ENCODE measurements around the gene AGAP5.
"Not testable (repeated sequence)": the region's sequence is repeated elsewhere in the genome, so short reads cannot be mapped to it uniquely, and the experiment has no call there.

The AGAP5 gene

GRCh38 chr10:73695302-73695701, 2.6 kb downstream of the AGAP5 start:
- H3K9me3 Mint-ChIP-seq; H3K4me3 Mint-ChIP-seq; H3K36me3 Mint-ChIP-seq (ENCODE audit: low read depth); ATAC-seq; DNase-seq; H3K27me3 Mint-ChIP-seq; H3K4me1 Mint-ChIP-seq; H3K27ac Mint-ChIP-seq: not testable (repeated sequence)

DNA sequence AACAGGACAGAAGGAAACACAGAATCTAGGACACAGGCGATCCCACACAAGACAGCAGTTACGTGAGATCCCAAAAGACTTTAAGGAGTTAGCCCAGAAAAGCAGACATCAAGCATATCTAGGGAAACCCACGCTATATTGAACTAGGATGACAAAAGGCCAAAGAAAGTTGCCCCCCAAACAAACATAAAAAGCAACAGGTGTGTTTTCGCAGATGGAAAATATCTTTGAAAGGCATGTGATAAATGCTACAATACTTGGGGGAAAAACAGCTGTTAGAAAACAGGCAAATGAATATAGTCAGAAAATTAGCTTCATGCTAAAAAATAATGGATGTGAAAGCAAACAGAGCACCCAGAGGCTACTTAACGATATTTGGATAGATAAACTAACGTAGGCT, 7.2 kb downstream of the AGAP5 start:
- not testable (repeated sequence) for ATAC-seq, H3K27me3 Mint-ChIP-seq, H3K27ac Mint-ChIP-seq, H3K4me1 Mint-ChIP-seq, DNase-seq, H3K9me3 Mint-ChIP-seq, H3K4me3 Mint-ChIP-seq
- H3K36me3 Mint-ChIP-seq (ENCODE audit: low read depth): peaks cover 11% of the 10 kb centered on the region

- not testable (repeated sequence) for H3K27me3 Mint-ChIP-seq, H3K4me3 Mint-ChIP-seq, DNase-seq, H3K27ac Mint-ChIP-seq, ATAC-seq, H3K9me3 Mint-ChIP-seq, H3K4me1 Mint-ChIP-seq
- H3K36me3 Mint-ChIP-seq (ENCODE audit: low read depth): peaks cover 12% of the 10 kb centered on the region
Measured at GRCh38 chr10:73689596-73689995, 8.3 kb downstream of the AGAP5 start.

DNA sequence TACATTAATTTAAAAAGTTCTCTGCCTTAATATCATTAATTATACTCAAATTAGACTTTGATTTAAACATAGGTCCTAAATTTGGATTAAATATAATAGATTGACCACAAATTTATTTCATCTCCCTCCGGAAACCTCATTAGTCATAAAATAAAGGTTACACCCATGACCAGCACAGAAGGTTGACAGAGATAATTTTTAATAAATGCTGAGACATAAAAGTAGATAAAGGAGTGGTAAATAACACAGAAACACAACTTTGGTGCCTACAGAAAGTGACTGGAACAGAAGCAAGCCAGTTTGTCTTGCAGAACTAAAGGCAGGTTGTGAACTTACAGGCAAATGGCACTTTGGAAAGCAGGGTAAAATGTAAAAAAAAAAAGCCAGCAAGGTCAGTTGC, 10.3 kb downstream of the AGAP5 start:
- ATAC-seq, H3K27me3 Mint-ChIP-seq, DNase-seq, H3K4me3 Mint-ChIP-seq, H3K4me1 Mint-ChIP-seq, H3K27ac Mint-ChIP-seq, H3K9me3 Mint-ChIP-seq: not testable (repeated sequence)
- peaks cover 12% of the 10 kb centered on the region for H3K36me3 Mint-ChIP-seq (ENCODE audit: low read depth)

DNA sequence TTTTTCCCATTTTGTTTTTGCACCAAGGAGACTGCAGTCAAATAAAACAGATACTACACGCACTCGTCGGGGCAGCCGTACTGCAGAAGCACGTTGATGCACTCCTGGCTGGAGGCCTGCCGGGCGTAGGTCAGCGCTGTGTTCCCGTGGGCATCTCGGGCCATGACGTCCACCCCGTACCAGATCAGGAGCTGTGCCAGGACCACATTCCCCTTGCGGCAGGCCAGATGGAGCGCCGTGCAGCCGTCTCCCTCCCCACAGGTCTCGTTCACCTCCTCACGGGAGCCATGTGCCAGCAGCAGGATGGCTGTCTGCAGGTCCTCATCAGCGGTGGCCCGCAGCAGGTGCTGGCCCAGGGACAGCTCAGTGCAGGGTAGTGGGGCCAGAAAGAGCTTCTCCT, 23.4 kb downstream of the AGAP5 start:
- H3K4me3 Mint-ChIP-seq; H3K9me3 Mint-ChIP-seq; DNase-seq; H3K4me1 Mint-ChIP-seq; H3K36me3 Mint-ChIP-seq (ENCODE audit: low read depth); H3K27ac Mint-ChIP-seq; H3K27me3 Mint-ChIP-seq; ATAC-seq: not testable (repeated sequence)

- not testable (repeated sequence) for ATAC-seq; H3K9me3 Mint-ChIP-seq; H3K4me1 Mint-ChIP-seq; DNase-seq; H3K27ac Mint-ChIP-seq; H3K27me3 Mint-ChIP-seq; H3K4me3 Mint-ChIP-seq; H3K36me3 Mint-ChIP-seq (ENCODE audit: low read depth)
Measured at GRCh38 chr10:73668378-73668777, 29.5 kb downstream of the AGAP5 start.

DNA sequence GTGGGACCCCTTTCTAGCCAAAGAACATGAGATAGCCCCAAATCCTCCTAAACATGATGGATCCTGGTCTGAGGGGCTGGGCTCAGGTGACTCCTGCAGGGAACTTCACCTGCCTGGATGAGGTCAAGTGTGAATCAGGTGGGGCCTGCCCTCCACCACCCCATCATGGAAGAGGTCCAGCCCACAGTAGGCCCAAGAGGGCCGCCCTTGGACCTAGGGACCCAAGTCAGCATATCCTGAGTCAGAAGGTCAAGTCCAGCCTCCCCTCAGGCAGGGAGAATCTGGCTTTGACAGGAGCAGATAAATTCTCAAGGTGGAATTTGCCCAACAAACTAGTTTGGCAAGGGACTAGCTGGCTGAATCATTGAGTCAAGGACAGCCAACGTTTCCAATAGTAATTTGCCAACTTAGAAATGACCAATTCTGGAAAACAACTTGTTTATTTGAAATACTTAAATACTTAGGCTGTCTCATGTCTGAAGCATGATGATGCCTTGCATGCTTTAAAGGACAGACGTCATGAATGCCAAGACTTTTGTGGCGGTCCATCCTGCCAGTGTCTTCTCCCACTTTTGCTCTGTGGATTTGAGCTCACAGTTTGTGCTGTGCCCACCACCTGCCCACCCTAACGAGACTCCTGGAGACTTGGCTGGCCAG, 31.6 kb downstream of the AGAP5 start:
- not testable (repeated sequence) for H3K4me1 Mint-ChIP-seq; H3K27ac Mint-ChIP-seq; H3K27me3 Mint-ChIP-seq; ATAC-seq; H3K36me3 Mint-ChIP-seq (ENCODE audit: low read depth); H3K4me3 Mint-ChIP-seq; DNase-seq; H3K9me3 Mint-ChIP-seq

GRCh38 chr10:73665581-73665980, 32.3 kb downstream of the AGAP5 start:
- H3K4me1 Mint-ChIP-seq; H3K4me3 Mint-ChIP-seq; H3K36me3 Mint-ChIP-seq (ENCODE audit: low read depth); H3K27me3 Mint-ChIP-seq; H3K27ac Mint-ChIP-seq; DNase-seq; H3K9me3 Mint-ChIP-seq; ATAC-seq: not testable (repeated sequence)

DNA sequence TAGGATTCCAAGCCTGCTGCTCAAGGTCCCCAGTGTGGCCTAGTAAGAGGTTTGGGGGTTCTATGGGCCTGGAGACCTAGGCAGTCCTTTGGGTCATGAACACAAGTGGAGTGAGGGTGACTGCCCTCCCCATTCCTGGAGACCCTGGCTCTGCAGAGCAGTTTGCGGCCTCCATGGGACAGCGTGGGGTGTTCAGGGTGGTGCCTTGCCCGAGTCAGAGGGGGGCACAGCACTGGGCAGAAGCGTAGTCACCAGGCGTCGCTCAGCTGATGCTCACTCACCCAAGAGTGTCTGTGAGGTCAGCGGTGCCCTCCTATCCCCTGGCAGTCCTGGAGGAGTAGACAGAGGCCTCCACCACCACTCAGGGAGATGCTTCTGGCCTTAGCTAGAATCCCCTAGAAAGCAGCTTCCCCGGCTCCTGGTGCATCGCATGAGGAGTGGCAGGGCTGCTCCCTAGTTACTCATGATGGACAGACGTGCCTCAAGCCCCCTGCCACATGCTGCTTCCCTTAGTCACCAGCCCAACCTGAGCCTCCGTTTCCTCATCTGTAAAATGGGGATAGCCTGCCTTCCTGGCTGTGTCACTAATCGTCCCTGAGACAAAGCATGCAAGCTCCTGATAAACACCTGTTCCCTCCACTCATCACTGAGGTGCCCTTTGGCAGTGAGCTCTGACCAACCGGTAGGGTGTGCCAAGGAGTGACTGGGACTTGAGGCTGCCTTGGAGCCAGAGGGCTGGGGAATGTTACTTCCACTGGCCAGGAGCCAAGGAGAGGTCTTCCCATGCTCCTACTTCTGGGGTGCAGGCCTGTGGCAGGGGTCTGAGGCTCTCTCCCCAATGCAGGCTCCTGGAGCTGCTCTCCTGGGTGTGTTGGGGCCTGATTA, 33.5 kb downstream of the AGAP5 start:
- H3K36me3 Mint-ChIP-seq (ENCODE audit: low read depth); ATAC-seq; DNase-seq; H3K27ac Mint-ChIP-seq; H3K4me3 Mint-ChIP-seq; H3K4me1 Mint-ChIP-seq; H3K27me3 Mint-ChIP-seq; H3K9me3 Mint-ChIP-seq: not testable (repeated sequence)

DNA sequence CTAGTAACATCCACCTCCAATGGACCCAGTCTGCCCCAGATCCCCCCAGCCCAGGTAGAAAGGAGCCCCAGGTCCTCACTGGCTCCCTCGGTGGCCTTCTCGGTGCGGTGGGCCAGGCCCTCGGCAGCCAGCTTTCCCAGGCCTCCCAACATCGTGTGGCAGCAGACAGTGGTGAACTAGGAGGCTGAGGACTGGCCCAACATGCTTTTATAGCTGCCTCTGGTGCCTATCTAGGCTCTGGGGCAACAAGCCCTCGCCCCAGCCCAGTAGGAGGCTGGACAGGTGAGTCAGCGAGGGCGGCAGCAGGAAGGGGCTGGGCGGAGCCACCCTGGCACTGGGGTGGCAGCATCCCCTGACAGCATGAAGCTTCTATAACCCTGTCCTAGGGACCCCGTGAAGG, 34.3 kb downstream of the AGAP5 start:
- not testable (repeated sequence) for H3K27ac Mint-ChIP-seq; H3K4me1 Mint-ChIP-seq; H3K27me3 Mint-ChIP-seq; H3K36me3 Mint-ChIP-seq (ENCODE audit: low read depth); H3K4me3 Mint-ChIP-seq; ATAC-seq; H3K9me3 Mint-ChIP-seq; DNase-seq

DNA sequence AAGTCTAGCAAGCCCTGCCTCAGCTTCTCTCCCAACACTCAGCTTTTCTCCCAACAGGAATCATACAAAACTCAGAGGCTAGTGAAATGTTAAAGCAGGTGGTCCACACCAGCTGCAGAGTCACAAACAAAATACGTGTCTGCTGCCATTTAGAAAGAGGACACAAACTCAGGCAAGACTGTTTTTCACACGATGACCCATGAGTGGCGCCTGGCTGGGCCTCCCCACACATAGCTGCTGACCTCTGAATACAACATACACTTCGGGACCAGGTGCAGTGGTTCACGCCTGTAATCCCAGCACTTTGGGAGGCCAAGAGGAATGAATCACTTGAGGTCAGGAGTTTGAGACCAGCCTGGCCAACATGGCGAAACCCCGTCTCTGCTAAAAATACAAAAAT, 35.2 kb downstream of the AGAP5 start:
- not testable (repeated sequence) for H3K27ac Mint-ChIP-seq; H3K4me1 Mint-ChIP-seq; H3K4me3 Mint-ChIP-seq; H3K27me3 Mint-ChIP-seq; H3K36me3 Mint-ChIP-seq (ENCODE audit: low read depth); ATAC-seq; DNase-seq; H3K9me3 Mint-ChIP-seq

GRCh38 chr10:73655990-73656298, 42.0 kb downstream of the AGAP5 start, which contains the start of gene SYNPO2L:
SYNPO2L (minus strand) TSS chr10:73656029; CDS start chr10:73655922, 107 bp downstream.
- Mint-ChIP-seq H3K9me3 (no peaks in the 10 kb centered on the region), H3K36me3 (ENCODE audit: low read depth) (no peaks in the 10 kb centered on the region), H3K4me1 (peaks cover 10% of the 10 kb centered on the region), H3K27me3 (no peaks in the 10 kb centered on the region), H3K27ac (no peak within 1 kb of the TSS), H3K4me3 (no peak within 1 kb of the TSS)
- DNase-seq (no peak), ATAC-seq (no peak)

- Mint-ChIP-seq H3K9me3 (no peaks in the 10 kb centered on the region), H3K36me3 (ENCODE audit: low read depth) (no peaks in the 10 kb centered on the region), H3K27ac (no peak overlapping the region), H3K4me3 (no peak overlapping the region), H3K4me1 (peaks cover 13% of the 10 kb centered on the region), H3K27me3 (no peaks in the 10 kb centered on the region)
- no peak for ATAC-seq
- DNase-seq: no peak
Measured at GRCh38 chr10:73655257-73655989, 42.5 kb downstream of the AGAP5 start.

DNA sequence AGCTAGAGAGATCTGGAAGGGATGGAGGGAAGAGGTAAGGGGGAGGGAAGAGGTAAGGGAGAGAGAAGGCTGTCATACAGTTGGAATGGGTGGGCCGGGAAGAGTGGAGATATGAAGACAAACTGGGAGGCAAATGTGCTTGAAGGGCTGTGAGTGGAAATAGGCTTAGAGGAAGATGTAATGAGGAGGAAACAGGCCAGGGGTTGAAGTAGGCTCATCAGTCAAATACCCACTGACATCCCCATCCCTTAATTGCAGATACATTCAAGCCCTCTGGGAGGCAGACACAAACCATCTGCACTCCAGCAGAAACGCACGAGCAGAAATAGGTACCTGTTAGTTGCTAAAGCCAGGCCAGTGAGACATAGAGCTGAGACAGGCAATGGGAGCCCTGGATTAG, 44.2 kb downstream of the AGAP5 start:
- ATAC-seq: no peak
- no peaks in the 10 kb centered on the region for H3K36me3 Mint-ChIP-seq (ENCODE audit: low read depth)
- H3K9me3 Mint-ChIP-seq: no peaks in the 10 kb centered on the region
- peaks cover 16% of the 10 kb centered on the region for H3K4me1 Mint-ChIP-seq
- no peak overlapping the region for H3K4me3 Mint-ChIP-seq
- H3K27me3 Mint-ChIP-seq: no peaks in the 10 kb centered on the region
- H3K27ac Mint-ChIP-seq: no peak overlapping the region
- DNase-seq: no peak

DNA sequence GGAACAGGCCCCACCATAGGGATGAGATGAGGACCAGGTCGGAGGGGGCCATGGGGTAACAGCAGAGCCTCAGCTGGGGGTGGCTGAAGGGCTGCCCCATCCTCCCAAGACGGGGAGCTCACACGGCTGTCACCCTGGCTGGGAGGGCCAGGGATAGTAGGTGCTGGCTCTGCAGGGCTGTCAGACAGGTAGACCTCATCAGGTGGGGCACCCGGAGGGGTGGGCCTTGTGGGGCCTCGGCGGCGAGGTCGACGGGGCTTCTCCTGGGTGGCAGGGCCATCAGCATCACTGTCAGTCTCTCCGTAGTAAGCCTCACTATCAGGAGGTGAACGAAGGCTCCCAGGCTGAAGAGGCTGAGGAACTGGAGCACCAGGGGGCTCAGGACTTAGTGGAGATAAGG, 44.7 kb downstream of the AGAP5 start:
- Mint-ChIP-seq H3K27ac (no peak overlapping the region), H3K27me3 (no peaks in the 10 kb centered on the region), H3K9me3 (no peaks in the 10 kb centered on the region), H3K4me1 (peaks cover 16% of the 10 kb centered on the region), H3K36me3 (ENCODE audit: low read depth) (no peaks in the 10 kb centered on the region), H3K4me3 (no peak overlapping the region)
- ATAC-seq: no peak
- DNase-seq: no peak

All from activated naive CD8-positive, alpha-beta T cell treated with anti-CD3 and anti-CD28 coated beads, Interleukin-2, amount 50 U/mL, for 24 hours (primary cell).